HG03571 (cell line): ENCODE measurements around the gene TRIM15.

ENCODE experiments used
- ATAC-seq: cut with Tn5 transposase; IDR thresholded peaks from one replicate; pipeline ENCODE4 v1.9.1; 2021; ENCODE audit not compliant: unreplicated experiment

The TRIM15 gene

DNA sequence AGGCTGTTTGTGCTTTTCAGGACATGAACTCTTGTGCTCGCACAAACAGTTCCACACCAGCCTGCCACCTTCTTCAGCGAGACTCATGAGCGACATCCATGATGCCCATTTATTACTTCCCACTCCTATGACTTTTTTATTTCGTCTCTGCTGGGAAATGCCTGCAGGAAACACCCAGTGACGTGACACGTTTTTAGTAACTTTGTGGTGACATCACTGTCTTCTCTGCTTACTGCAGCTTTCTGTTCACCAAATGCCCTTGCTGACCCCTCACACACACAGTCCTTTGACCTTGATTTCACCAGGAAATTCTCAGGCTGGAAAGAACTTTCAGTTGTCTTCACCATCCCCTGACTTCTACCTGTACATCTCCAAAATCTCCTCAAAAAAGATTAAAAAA is 18.5 kb upstream of the TRIM15 start:
- no peak for ATAC-seq

DNA sequence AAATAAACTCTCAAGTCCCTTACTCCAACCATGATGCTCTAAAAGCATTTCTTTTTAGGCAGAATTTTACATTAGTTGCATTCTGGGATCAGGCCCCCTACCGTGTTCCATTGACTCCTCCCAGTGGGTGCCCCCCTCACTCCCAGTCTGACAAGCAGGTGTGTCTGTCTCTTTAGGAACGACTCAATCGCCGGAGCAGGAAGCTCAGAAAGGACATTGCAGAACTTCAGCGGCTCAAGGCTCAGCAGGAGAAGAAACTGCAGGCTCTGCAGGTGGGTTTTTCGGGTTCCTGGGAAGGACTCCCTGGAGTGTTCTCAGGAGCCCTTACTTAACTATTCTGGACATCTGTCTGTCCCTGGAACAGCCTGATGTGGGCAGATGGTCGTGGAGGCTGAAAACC is 17.5 kb upstream of the TRIM15 start:
- no peak for ATAC-seq

DNA sequence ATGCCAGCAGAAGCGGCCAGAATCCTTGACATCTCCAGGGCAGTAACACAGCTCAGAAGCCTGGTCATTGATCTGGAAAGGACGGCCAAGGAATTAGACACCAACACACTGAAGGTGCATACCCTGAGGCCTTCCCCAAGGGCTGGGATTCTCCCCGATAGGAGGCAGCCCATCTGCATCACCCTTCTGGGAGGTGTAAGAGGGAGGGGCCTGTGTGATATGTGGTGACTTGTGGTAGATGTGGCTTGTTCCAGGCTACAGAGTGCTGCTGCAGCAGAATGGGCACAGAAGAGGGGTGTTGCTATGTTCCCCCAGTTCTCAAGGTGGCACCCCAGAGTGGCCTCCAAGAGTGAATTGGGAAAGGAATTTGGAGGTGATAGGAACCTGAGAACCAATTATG is 16.2 kb upstream of the TRIM15 start:
- no peak for ATAC-seq

DNA sequence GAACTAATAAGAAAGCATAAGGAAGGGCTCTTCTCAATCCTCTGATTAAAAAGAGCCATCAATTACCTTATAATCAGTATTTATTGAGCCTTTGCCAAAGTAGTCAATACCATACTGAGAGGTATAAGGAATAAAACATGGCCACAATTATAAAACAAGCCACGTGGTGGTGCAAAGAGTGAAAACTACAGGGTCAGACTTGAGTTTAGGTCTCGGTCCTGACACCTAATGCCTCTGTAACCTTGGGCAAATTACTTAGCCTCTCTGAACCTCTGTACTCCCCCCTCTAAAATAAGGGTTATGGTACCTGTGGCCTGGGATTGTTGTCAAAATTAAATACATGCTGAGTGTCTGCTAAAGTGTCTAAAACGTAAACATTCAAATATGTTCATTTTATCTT is 14.1 kb upstream of the TRIM15 start:
- no peak for ATAC-seq

DNA sequence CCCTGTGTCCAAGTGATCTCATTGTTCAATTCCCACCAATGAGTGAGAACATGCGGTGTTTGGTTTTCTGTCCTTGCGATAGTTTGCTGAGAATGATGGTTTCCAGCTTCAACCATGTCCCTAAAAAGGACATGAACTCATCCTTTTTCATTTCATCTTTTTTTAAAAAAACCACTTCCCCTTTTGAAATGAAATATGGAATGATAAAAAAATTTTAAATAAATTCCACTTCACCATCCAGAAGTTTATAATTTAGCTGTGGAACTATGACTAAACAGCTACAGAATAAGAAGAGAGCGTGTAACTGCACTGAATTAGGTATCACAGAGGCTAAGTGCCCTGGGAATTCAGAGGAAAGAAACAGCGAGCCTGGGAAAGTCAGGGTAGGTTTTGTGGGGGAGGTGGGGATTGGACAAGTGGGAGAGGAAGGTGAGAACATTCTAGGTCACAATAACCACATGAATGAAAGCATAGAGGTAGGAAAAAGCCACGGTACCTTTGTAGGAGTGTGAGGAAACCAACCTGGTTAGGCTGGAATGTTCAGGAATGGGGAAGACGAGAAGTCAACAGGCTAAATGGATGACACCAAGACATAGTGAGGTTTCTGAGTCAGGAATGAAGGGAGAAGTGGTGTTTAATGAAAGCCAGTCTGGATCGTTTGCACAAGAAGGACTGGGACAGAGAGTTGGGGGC is 13.3 kb upstream of the TRIM15 start:
- no peak for ATAC-seq

DNA sequence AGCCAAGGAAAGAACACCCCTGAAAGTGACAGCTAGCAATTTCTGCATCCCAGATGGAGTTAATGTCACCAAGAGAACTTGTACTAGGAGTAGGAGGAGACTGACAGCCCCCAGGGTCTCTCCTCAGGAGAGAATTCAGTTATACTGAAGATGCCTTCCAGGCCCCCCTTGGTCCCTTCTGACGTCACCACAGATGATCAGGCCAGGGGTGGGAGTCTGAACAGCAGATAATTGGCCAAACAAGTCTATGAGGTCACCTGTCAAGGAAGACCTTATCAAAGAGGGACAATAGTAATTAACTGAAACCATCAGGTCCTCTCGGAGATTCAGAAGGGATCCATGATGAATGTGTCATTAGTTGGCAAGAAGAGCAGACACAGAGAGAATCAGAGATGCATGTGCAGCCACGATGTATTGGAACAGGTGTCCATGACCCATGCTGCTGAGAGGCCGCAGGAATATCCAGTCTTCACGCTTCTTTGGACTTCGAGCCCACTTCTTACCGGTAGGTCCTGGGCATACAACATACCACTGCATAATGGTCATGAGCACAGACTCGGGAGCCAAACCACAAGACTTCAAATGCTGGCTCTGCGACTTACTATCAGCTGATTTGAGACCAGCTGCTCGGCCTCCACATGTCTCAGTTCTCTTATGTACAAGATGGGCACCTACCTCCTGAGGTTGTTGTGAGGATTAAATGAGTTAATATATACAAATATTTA is 12.5 kb upstream of the TRIM15 start:
- ATAC-seq: no peak

DNA sequence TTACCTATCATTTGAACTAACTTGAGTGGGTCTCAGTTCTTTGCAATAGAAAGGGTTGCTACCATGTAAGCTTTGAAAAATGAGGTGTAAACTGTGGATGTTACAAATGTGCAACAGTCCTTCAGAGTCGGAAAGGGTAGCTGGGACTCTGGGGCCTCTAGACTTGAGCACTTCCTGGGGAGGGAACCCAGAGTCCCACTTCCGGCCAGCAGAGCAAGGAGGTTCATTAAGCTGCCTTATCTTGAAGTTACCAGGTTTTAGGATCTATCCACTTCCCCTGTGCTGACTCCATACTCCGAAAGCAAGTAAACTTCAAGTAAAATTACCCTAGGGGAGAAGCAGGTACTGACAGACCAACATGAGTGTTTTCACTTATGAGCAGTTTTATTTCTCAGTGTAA is 11.8 kb upstream of the TRIM15 start:
- ATAC-seq: no peak

DNA sequence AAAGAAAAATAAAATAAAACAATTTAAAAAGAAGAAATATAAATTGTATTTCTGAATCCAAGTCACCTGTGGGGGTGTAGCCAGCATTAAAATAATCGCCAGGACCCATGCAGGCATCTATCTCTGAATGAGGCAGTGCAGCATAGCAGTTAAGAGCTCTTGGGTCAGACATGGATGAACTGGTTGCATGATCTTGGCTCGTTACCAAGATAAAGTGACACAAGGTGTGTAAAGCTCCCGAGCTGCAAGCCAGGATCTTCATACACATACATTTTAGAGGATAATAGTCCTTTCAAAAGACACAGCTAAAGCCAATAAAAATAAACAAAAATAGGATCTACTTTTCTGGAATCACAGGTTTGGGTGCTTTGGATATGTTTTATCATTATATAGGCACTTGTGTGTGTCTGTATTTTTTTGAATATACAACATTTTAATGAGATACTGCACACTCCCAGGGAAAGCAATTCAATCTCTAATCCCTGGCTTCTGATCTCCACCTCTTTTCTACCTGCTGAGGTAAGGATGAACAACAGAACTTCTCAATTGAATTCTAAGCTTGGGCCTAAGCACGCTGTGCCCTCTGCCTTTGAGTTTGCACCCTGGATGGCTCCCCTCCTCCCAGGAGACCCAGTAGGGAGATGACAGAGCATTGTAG is 11.2 kb upstream of the TRIM15 start:
- ATAC-seq: no peak

DNA sequence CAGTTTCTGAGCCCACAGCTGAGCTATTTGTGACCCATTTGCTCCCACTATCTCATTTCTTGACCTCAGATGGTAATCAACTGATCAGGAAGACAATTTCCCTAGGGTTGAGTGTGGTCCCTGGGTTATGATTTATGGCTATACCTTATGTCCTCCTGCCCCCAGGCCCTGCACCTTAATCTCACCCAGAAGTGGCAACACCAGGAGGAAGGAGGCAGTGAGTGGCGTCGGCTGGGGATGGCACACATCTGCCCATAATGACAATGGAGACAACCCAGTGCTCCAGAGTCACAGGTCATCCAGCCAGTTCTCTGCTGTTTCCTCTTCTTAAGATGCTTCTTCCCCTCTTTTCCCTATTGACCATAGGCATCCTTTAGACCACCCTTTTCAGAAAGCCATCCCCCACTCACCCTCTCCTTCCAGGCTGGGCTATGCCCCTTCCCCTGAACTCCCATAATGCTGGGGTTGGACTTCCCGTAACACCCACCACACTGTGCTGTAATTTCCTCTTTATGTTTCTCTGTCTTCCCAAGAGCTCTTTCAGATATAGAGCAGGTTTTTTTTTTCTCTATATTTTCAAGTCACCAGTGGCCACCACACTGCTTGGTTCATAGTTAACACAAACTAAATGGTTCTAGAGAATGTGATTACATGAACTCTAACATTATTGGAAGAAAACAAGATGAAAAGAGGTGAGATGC is 10.3 kb upstream of the TRIM15 start:
- ATAC-seq: no peak

DNA sequence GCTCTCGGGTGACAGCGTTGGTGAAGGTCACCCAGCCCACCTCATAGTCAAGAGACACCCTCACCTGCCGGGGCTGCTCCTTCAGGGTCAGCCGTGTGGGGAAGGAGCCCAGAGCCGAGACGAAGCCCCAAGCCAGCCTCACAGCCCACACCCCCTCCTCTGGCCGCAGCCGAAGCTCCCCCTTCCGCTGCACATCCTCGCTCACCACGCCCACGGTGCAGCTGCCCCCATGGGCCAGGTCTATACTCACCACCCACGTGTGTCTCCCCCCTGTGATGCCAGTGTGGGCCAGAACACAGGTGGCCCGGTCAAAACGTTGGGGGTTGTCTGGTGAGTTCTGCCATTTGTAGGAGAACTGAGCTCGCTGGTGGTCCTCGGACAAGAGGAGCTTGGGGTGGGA is 9.3 kb upstream of the TRIM15 start:
- no peak for ATAC-seq

DNA sequence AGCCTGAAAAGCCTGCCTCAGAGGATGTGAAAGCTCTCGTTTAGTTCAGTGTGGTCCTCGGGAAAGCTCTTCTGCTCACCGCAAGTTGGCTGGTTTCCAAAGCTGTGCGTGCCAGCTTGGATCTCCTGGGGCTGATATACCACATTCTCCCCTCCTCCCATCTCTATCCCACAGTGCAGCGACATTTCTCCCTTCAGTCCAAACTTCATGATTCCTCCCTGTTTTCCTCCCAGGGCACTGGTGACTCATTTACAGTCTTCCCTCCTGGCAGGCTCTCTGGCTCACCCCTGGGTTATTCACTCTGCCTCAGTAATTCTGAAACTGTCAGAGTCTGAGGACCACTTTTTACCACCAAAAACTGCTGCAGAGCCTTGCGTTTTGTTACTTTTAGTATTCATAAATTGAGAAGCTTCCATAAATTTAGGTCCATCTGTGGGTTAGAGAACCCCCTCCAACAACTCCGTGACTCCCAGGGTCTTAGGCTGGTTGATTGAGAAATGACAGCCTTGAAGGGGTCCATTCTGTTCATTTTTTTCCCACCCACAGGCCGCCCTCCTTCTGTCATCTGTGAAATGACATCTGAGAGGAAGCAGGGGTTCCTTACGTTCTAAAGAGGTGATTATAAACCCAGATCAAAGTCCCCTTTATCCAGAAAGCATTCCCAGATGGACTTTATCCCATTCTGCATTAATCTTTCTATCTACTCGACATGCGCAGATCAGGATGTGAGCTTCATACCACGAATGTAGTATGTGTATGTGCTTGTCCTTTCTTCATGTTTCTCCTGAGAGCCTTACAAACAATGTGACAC is 8.4 kb upstream of the TRIM15 start:
- ATAC-seq: no peak

DNA sequence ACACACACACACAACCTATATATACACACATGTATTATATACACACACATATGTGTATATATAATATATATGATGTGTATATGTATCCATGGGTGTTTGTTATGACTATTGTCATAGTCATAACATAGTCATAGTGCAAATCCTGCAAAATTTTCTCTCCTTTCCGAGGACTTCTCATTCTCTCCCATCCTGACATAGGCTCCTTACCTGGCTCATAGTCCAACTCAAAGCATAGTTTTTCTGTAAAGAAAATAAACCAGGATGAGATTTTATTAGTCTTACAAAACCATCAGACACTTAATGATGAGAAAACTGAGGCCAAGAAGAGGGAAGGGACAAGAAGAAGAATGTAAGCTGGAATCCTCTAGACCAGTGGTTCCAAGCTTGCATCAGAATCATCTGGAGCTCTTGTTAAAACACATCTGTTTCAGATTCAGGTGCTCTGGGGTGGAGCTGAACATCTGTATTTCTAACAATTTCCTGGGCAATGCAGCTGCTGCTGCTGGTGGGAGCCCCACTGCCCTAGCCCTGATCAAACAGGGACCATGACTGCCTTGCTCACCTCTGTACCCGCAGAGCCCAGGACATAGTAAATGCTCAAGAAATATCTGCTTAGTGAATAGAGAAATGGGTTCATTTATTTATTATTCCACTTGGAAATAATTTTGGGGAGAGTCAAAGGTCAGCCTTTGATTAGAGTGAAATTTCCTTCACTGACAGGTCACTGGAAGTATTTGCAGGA is 7.7 kb upstream of the TRIM15 start:
- ATAC-seq: no peak

DNA sequence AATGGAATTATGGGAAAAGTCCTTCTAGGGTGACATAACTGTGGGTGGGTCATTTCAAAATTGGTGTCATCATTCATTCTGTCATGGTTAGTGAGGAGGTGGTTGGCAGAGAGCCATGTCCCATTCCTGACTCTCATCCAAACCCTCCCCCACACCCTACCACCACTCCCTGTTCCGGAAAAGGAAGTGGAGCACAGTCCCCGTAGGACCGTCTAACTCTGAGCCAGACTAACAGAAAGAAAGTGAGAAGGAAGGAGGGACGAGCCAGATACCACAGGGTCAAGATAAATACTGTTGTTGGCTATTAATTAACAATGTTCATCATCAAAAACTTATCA is 7.1 kb upstream of the TRIM15 start:
- no peak for ATAC-seq

DNA sequence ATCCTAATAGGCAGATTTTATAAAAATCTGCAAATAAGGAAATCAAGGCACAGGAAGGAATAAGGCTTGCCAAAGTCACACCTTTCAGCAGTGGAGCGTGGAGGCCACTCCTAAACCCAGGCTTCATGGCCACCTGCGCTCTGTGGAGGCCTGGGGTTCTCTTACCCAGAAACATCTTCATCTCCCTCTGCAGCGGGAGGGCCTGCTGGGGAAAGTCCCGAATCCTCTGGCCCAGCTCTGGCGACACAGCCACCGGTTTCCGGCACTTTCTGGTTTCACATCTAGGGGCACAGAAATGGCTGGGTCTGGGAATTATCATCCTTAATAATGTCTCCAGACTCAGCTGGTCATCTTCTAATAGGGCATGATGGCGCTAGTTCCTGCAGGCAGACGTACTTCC is 6.6 kb upstream of the TRIM15 start:
- no peak for ATAC-seq

DNA sequence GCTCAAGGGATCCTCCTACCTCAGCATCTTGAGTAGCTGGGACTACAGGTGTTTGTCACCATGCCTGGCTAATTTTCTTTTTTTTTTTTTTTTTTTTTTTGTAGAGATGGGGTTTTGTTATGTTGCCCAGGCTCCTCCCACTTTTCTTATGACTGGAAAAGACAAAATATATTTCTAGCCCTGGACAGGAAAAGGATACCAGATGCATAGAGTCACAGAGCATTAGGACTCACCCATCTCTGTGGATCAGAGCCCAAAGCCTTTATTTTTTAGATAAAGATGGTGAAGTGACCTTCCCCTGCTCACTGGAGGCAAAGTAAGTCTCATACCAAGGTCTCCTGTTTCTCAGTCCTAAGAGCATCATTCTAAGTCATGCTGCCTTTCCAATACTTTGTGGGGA is 5.8 kb upstream of the TRIM15 start:
- ATAC-seq: no peak

DNA sequence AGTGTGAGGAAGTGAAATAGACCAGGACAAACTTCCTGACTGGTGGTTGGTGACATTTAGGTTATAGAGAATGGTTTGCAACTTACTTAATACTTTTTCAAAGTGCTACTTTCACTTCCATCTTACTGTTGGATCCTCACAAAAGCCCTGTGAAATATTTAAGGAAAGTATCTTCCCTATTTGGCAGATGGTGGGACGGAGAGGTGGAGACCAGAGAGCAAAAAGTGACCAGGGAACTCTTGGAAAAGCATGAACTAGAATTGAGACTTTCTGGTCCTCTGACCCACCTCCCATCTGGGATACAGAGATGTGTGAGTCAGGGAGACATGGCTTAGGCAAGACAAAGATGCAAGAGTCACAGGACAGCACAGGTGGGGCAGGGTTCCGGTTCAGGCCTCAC is 5.3 kb upstream of the TRIM15 start:
- no peak for ATAC-seq

DNA sequence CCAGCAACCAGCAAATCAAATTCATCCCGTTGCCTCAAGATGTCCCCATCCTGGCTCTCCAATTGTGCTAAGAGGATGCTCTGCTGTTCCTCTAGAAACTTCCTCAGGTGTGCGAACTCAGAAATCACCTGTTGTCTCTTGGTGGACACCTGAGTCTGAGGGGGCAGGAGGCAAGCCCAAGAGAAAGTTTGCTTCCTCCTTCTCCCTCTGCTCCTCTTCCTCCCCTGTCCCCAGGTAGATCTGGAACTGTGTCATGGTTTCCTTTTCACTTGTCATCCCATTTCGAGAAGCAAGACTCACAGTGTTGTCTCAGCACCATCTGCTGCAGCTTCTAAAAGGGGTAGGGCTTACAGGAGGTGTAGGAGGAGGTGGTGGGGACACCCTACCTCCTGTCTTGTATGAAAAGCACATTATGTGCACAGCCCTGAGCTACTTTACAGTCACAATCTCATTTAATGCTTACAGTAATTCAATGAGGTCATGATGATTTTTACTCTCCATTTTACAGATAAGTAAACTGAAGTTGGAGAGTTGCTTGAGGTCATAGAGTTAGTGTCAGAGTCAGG is 4.8 kb upstream of the TRIM15 start:
- ATAC-seq: no peak

DNA sequence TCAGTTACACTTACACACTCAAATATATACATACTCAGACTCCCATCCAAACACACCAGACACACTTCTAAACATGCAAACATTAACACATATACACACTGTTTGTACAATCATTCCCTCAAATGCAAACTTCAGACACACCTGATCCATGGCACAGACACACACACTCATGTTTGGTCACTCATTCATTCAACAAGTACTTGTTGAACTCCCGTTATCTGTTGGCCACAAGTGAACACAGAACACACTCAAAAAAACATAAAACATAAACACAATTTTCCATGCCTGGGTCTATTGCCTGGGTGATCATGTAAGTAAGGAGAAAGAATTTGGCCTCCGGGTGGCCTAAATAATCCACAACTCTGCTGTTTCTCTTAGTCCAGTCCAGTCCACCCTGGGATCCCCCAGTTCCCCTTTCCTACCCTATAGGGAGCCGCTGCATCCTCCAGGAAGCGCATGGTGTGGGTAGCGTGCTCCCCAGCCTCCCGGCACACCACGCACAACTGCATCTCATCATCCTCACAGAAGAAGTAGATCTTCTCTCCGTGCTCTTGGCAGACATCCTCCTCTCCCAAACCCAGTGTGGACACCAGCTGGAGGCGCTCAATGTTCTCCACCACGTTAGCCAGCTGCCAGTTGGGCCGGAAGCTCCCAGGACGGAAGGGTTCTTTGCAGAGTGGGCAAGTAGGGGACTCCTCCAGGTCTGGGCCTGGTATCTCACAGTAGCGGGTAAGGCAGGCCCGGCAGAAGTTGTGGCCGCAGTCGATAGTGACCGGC is 3.1 kb upstream of the TRIM15 start:
- ATAC-seq: no peak

DNA sequence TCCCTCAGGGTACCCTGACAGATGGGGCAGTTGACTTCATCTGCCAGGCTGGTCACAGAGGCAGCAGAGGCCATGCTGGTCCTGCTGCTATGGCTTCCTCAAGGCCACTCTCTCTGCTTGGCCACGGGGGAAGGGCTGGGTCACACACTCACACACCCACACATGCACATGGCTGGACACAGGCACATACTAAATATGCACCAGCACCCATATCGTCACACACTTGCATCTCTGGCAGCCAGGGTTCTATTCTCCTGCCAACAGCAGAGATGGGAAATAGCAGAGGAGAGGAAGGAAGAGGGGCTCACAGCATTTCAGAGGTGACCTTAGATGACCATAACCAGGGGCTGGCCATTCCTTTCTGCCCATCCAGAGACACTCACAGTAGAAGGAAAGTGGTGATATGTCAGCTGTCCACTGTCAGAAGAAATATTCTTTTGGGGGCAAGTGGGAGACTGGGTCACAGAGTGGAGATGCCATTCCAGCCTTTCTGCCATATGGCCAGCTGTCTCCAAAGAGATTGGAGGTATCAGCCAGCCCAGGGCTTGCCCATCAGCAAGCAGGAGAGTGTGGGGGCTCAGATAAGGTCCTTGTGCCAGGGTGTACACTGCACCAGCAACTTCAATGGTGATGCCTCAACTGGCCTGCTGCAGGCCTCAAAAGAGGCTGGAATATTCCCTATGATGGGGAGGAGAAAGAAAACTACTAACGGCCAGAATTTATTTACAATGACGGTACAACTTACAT is 2.4 kb upstream of the TRIM15 start, which contains the start of gene TRIM10:
Gene TRIM10, minus strand, starts transcription at position 427 of the 747 bp plus-strand sequence. Its CDS starts 353 bp downstream, at position 74.
- ATAC-seq: no peak
